Panc1 (cell line): Measurements from ENCODE around the gene NPLOC4. TPM values are rescaled to one million over a fixed set of nuclear protein-coding genes. Genes with fewer than 3 reads are reported as not detected.

Experiments
- ATAC-seq: fragments of 200-7000 bp; cut with Tn5 transposase; 2 replicates; pipeline ENCODE4 v1.9.1; 2020; ENCODE audit warnings: mild to moderate bottlenecking, moderate library complexity
- BruUV-seq: library from RNA; stranded (reverse); fragments of 400-500 nt; replicated peaks from 2 replicates; lab custom pipeline; 2021; lab: Mats Ljungman, UMichigan
- CTCF ChIA-PET: fragments of 300-600 bp; sonication (Branson Sonifier 250); formaldehyde crosslinking; loops from one replicate; lab custom pipeline; 2022; ENCODE audit warnings: antibody characterized with exemption; lab: Charles Lee
- POLR2A ChIA-PET: fragments of 300-600 bp; sonication (Branson Sonifier 250); formaldehyde crosslinking; loops from one replicate; lab custom pipeline; 2022; ENCODE audit warnings: antibody characterized with exemption; lab: Charles Lee
- DNase-seq: peaks from one replicate; pipeline ENCODE4 v3.0.0-alpha.2; 2010; ENCODE audit warnings: low read depth, low spot score
- H3K27ac ChIP-seq: 2 replicates; pipeline ENCODE4 v1.5.1; 2011; ENCODE audit warnings: mild to moderate bottlenecking, low read length, inconsistent platforms
- H3K27me3 ChIP-seq: fragments of 200-500 bp; sonication (Bioruptor generic); 2 replicates; pipeline ENCODE4 v1.6.0; 2014; ENCODE audit warnings: low read length, inconsistent platforms; ENCODE audit not compliant: control insufficient read depth, insufficient read depth
- H3K36me3 ChIP-seq: fragments of 200-500 bp; sonication (Bioruptor generic); 2 replicates; pipeline ENCODE4 v1.5.1; 2014; ENCODE audit warnings: inconsistent platforms, mild to moderate bottlenecking, low read length, moderate library complexity; ENCODE audit not compliant: control insufficient read depth, insufficient read depth
- H3K4me1 ChIP-seq: 2 replicates; pipeline ENCODE4 v1.5.1; 2011; ENCODE audit warnings: inconsistent platforms, mild to moderate bottlenecking, low read length, moderate library complexity; ENCODE audit not compliant: control insufficient read depth, insufficient read depth
- H3K4me3 ChIP-seq, 2 experiments: 2 replicates each; pipeline ENCODE4 v1.5.1; 2011 to 2012; ENCODE audit warnings: low read depth in 2 of 2, low read length in 2 of 2, mild to moderate bottlenecking in 2 of 2, inconsistent platforms in 1 of 2, moderate library complexity in 1 of 2
- H3K9me3 ChIP-seq: fragments of 200-500 bp; sonication (Bioruptor generic); 2 replicates; pipeline ENCODE4 v1.5.1; 2014; ENCODE audit warnings: low read depth, mild to moderate bottlenecking, inconsistent platforms, low read length, moderate library complexity; ENCODE audit not compliant: control insufficient read depth, insufficient read depth
- CTCF ChIP-seq: fragments of 450-650 bp; IDR thresholded peaks from 2 replicates; pipeline ENCODE4 v1.5.1; 2017; ENCODE audit warnings: mild to moderate bottlenecking
- POLR2AphosphoS5 ChIP-seq: IDR thresholded peaks from 2 replicates; pipeline ENCODE4 v1.6.1; 2012; ENCODE audit warnings: mild to moderate bottlenecking, low read depth, low read length, moderate library complexity
- SIN3A ChIP-seq: IDR thresholded peaks from 2 replicates; pipeline ENCODE4 v1.6.1; 2012; ENCODE audit warnings: low read depth, mild to moderate bottlenecking, low read length, moderate library complexity, borderline replicate concordance; ENCODE audit not compliant: insufficient read depth
- TCF7L2 ChIP-seq: IDR thresholded peaks from 2 replicates; pipeline ENCODE4 v1.6.1; 2011; ENCODE audit warnings: mild to moderate bottlenecking, low read depth, low read length, inconsistent platforms
- in situ Hi-C: cut with HindIII; loops from 2 replicates; pipeline ENCODE4 v1.10.0; 2016; ENCODE audit warnings: low sequenced_read_pairs, low pct_unique_long_range_greater_than_20kb
- intact Hi-C: fragments of 100-400 bp; cut with micrococcal nuclease; formaldehyde crosslinking; loops from one replicate; pipeline ENCODE4 v1.10.0; 2022; ENCODE audit not compliant: unreplicated experiment
- total RNA-seq: library from RNA; stranded (reverse); gene quantifications from one replicate; pipeline ENCODE4 v1.2.1, GENCODE V29; 2021; ENCODE audit not compliant: unreplicated experiment
- TF ChIP-seq, protein P1 (sequence below), 2 experiments: IDR thresholded peaks; 2 replicates each; pipeline ENCODE4 v1.6.1; 2011 to 2012; ENCODE audit warnings: low read depth in 2 of 2, control low read depth in 1 of 2, low read length in 1 of 2, mild to moderate bottlenecking in 1 of 2, moderate library complexity in 1 of 2; ENCODE audit not compliant: insufficient read depth in 1 of 2

Gene NPLOC4
- total RNA-seq, 1 experiment from 2014 or later = 246 TPM

- in situ Hi-C loops = no loop called here
- POLR2A ChIA-PET = no interaction called here
- no peak for TF ChIP-seq POLR2AphosphoS5
- TF ChIP-seq SIN3A = no peak
- no peak for TF ChIP-seq TCF7L2
- no peak for TF ChIP-seq CTCF
- TF ChIP-seq, protein P1, sequence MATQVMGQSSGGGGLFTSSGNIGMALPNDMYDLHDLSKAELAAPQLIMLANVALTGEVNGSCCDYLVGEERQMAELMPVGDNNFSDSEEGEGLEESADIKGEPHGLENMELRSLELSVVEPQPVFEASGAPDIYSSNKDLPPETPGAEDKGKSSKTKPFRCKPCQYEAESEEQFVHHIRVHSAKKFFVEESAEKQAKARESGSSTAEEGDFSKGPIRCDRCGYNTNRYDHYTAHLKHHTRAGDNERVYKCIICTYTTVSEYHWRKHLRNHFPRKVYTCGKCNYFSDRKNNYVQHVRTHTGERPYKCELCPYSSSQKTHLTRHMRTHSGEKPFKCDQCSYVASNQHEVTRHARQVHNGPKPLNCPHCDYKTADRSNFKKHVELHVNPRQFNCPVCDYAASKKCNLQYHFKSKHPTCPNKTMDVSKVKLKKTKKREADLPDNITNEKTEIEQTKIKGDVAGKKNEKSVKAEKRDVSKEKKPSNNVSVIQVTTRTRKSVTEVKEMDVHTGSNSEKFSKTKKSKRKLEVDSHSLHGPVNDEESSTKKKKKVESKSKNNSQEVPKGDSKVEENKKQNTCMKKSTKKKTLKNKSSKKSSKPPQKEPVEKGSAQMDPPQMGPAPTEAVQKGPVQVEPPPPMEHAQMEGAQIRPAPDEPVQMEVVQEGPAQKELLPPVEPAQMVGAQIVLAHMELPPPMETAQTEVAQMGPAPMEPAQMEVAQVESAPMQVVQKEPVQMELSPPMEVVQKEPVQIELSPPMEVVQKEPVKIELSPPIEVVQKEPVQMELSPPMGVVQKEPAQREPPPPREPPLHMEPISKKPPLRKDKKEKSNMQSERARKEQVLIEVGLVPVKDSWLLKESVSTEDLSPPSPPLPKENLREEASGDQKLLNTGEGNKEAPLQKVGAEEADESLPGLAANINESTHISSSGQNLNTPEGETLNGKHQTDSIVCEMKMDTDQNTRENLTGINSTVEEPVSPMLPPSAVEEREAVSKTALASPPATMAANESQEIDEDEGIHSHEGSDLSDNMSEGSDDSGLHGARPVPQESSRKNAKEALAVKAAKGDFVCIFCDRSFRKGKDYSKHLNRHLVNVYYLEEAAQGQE (IDR thresholded peaks at IDR 0.05; ENCODE audit: insufficient read depth in 1 of 2, low read depth in 2 of 2, low read length in 1 of 2) = no peak
Measured at GRCh38 chr17:81672504-81672903, 35.6 kb upstream of the NPLOC4 start.

GRCh38 chr17:81667754-81668153 is 30.8 kb upstream of the NPLOC4 start:
- in situ Hi-C loops (no loop called here), intact Hi-C loops (loop anchor here (5.0 kb wide), 1 partner anchor 35 kb away; no protein-coding TSS in a partner anchor)
- ATAC-seq (no peak), DNase-seq (no peak)
- ChIA-PET CTCF (interaction anchor here (0.7 kb wide), 1 partner anchor 19 kb away, joined by 3 read pairs; no protein-coding TSS in a partner anchor), POLR2A (interaction anchor here (0.7 kb wide), 1 partner anchor 148 kb away, joined by 8 read pairs; no protein-coding TSS in a partner anchor)
- H3K9me3 ChIP-seq = no peaks in the 10 kb centered on the region
- H3K4me1 ChIP-seq = peaks cover 21% of the 10 kb centered on the region
- H3K27me3 ChIP-seq = no peaks in the 10 kb centered on the region
- no peaks in the 10 kb centered on the region; the same call in 1 of the 2 replicates for H3K36me3 ChIP-seq
- H3K27ac ChIP-seq = peak overlapping the region; percentile 83
- H3K4me3 ChIP-seq = peak overlapping the region; percentile 86 to 88
- BruUV-seq = TSS peak; percentile 80
- TF ChIP-seq, protein P1 (IDR thresholded peaks at IDR 0.05; ENCODE audit: insufficient read depth in 1 of 2, low read depth in 2 of 2, low read length in 1 of 2) = no peak
- TF ChIP-seq TCF7L2 = no peak
- TF ChIP-seq POLR2AphosphoS5 = no peak

More at GRCh38 chr17:81672504-81672903, 35.6 kb upstream of the NPLOC4 start:
- intact Hi-C loops = no loop called here
- Histone ChIP-seq H3K36me3 (peaks cover 4% of the 10 kb centered on the region), H3K27ac (no peak overlapping the region), H3K9me3 (no peaks in the 10 kb centered on the region), H3K4me1 (peaks cover 16% of the 10 kb centered on the region), H3K4me3 (no peak overlapping the region), H3K27me3 (no peaks in the 10 kb centered on the region)
- ATAC-seq (no peak), DNase-seq (no peak)
- CTCF ChIA-PET = no interaction called here
- BruUV-seq = no TSS peak
